Left lung (tissue), 10 donors: Measurements from ENCODE around the gene BPIFB1. TPM values are rescaled to one million over a fixed set of nuclear protein-coding genes. Genes with fewer than 3 reads are reported as not detected.

Source experiments
- ATAC-seq: fragments of 200-7000 bp; cut with Tn5 transposase; one replicate; pipeline ENCODE4 v1.9.1; 2020; ENCODE audit warnings: moderate library complexity
- DNase-seq, 4 donors: peaks; one replicate each; pipeline ENCODE4 v3.0.0-alpha.2; 2013 to 2020
- H3K27ac ChIP-seq, 2 donors: fragments of 200-600 bp; sonication (generic) in 1 of 2; one replicate each; pipeline versions ENCODE4 v1.5.0 to v1.8.0; 2020 to 2021
- H3K27me3 ChIP-seq, 2 donors: fragments of 200-600 bp; sonication (generic) in 1 of 2; one replicate each; pipeline versions ENCODE4 v1.5.0 to v1.8.0; 2020 to 2021
- H3K36me3 ChIP-seq, 2 donors: fragments of 200-600 bp; sonication (generic) in 1 of 2; one replicate each; pipeline versions ENCODE4 v1.5.0 to v1.8.0; 2020 to 2021
- H3K4me1 ChIP-seq, 2 donors: fragments of 200-600 bp; one replicate each; pipeline ENCODE4 v1.8.0; 2021
- H3K4me3 ChIP-seq, 2 donors: fragments of 200-600 bp; sonication (generic) in 1 of 2; one replicate each; pipeline versions ENCODE4 v1.5.0 to v1.8.0; 2020 to 2021; ENCODE audit warnings: mild to moderate bottlenecking in 1 of 2
- H3K9me3 ChIP-seq, 2 donors: fragments of 200-600 bp; sonication (generic) in 1 of 2; one replicate each; pipeline versions ENCODE4 v1.5.0 to v1.8.0; 2020 to 2021
- CTCF ChIP-seq, 2 donors: fragments of 200-600 bp; sonication (generic) in 1 of 2; IDR thresholded peaks; one replicate each; pipeline versions ENCODE4 v1.5.0 to v1.8.0; 2021; ENCODE audit warnings: antibody characterized with exemption in 2 of 2
- intact Hi-C, 2 donors: fragments of 100-400 bp; cut with DNase I; formaldehyde crosslinking; loops; one replicate each; pipeline versions ENCODE4 v1.11.2 to v1.14.2; 2022
- polyA plus RNA-seq, 6 donors: library from polyadenylated mRNA; unstranded; fragments of 120-200 nt; gene quantifications; one replicate each; pipeline ENCODE4 v1.2.1, GENCODE V29; 2013; ENCODE audit not compliant: insufficient read length in 6 of 6
- total RNA-seq, 2 donors: library from RNA; stranded (reverse); fragmentation: NEBNext Ultra II Directional; extraction: Animal tissue kit (Norgen Biotek cat#: 25700); gene quantifications; one replicate each; pipeline ENCODE4 v1.2.1, GENCODE V29; 2021
- donor health status: DM: no; HTN: yes; CAD: no.
- donor health status: DM: no; HTN: no; CAD: no.

The BPIFB1 gene
- total and polyA plus RNA-seq, 8 donors = 0.11 to 121 (median 0.19) TPM; not detected in 4

- H3K36me3 ChIP-seq = no peaks in the 10 kb centered on the region
- no peaks in the 10 kb centered on the region for H3K4me1 ChIP-seq
- intact Hi-C loops = no loop called here
- DNase-seq (no peak), ATAC-seq (peak; percentile 10)
- peaks cover 0 to 7% of the 10 kb centered on the region in 2 donors for H3K27me3 ChIP-seq
- H3K27ac ChIP-seq = no peak overlapping the region
- no peak overlapping the region for H3K4me3 ChIP-seq
- no peaks in the 10 kb centered on the region for H3K9me3 ChIP-seq
- TF ChIP-seq CTCF (IDR thresholded peaks at IDR 0.05) = no peak
Observed at GRCh38 chr20:33239418-33239817, 43.6 kb upstream of the BPIFB1 start.

- Histone ChIP-seq H3K27me3 (no peaks in the 10 kb centered on the region), H3K36me3 (no peaks in the 10 kb centered on the region), H3K4me1 (no peaks in the 10 kb centered on the region), H3K4me3 (no peak overlapping the region), H3K9me3 (no peaks in the 10 kb centered on the region), H3K27ac (no peak overlapping the region)
- peak; percentile 73 for ATAC-seq
- TF ChIP-seq CTCF (IDR thresholded peaks at IDR 0.05) = no peak
- intact Hi-C loops = no loop called here
- no peak for DNase-seq
Observed at GRCh38 chr20:33239979-33240736, 42.9 kb upstream of the BPIFB1 start.

- no peaks in the 10 kb centered on the region for H3K9me3 ChIP-seq
- no peak overlapping the region for H3K4me3 ChIP-seq
- no peaks in the 10 kb centered on the region for H3K27me3 ChIP-seq
- intact Hi-C loops = no loop called here
- no peaks in the 10 kb centered on the region for H3K36me3 ChIP-seq
- H3K27ac ChIP-seq = no peak overlapping the region
- ATAC-seq = no peak
- DNase-seq = no peak
- TF ChIP-seq CTCF (IDR thresholded peaks at IDR 0.05) = no peak
- no peaks in the 10 kb centered on the region for H3K4me1 ChIP-seq
Observed at GRCh38 chr20:33240923-33241322, 42.1 kb upstream of the BPIFB1 start.

- Histone ChIP-seq H3K9me3 (no peaks in the 10 kb centered on the region), H3K36me3 (no peaks in the 10 kb centered on the region), H3K27ac (no peak overlapping the region), H3K27me3 (no peaks in the 10 kb centered on the region), H3K4me1 (no peaks in the 10 kb centered on the region), H3K4me3 (no peak overlapping the region)
- no peak for ATAC-seq
- intact Hi-C loops = no loop called here
- DNase-seq = no peak
- no peak for TF ChIP-seq CTCF (IDR thresholded peaks at IDR 0.05)
Observed at GRCh38 chr20:33242319-33243100, 40.5 kb upstream of the BPIFB1 start.

- Histone ChIP-seq H3K27ac (no peak overlapping the region), H3K27me3 (no peaks in the 10 kb centered on the region), H3K36me3 (no peaks in the 10 kb centered on the region), H3K4me1 (no peaks in the 10 kb centered on the region), H3K9me3 (no peaks in the 10 kb centered on the region), H3K4me3 (no peak overlapping the region)
- DNase-seq (no peak), ATAC-seq (no peak)
- TF ChIP-seq CTCF (IDR thresholded peaks at IDR 0.05) = no peak
- intact Hi-C loops = no loop called here
Observed at GRCh38 chr20:33246077-33246476, 36.9 kb upstream of the BPIFB1 start.
